HCT116 (cell line): Measurements from ENCODE around the gene MED13L. TPM values are rescaled to one million over a fixed set of nuclear protein-coding genes. Genes with fewer than 3 reads are reported as not detected.
A peak's percentile ranks its signal among the peaks of the same experiment; 100 is the strongest.

Experiments
- ATAC-seq: fragments of 200-7000 bp; cut with Tn5 transposase; 2 replicates; pipeline ENCODE4 v1.9.1; 2020; ENCODE audit warnings: mild to moderate bottlenecking, moderate library complexity
- BruUV-seq: library from RNA; stranded (reverse); fragments of 400-500 nt; replicated peaks from 2 replicates; lab custom pipeline; 2021; lab: Mats Ljungman, UMichigan
- CTCF ChIA-PET: fragments of 300-600 bp; sonication (Branson Sonifier 250); formaldehyde crosslinking; loops from one replicate; lab custom pipeline; 2021; ENCODE audit warnings: antibody characterized with exemption; lab: Charles Lee
- POLR2A ChIA-PET: fragments of 300-600, 350-600 bp; sonication (Branson Sonifier 250); formaldehyde crosslinking; loops from one replicate; lab custom pipeline; 2021; ENCODE audit warnings: antibody characterized with exemption; lab: Charles Lee
- RAD21 ChIA-PET, 2 experiments: fragments of 300-600 bp; sonication (Branson Sonifier 250); formaldehyde crosslinking; loops; one replicate each; lab custom pipeline; 2023; ENCODE audit warnings: low total read pairs in 2 of 2; ENCODE audit not compliant: uncharacterized antibody in 2 of 2, unreplicated experiment in 2 of 2, low non-redundant PET in 1 of 2; lab: Charles Lee
- DNase-seq: peaks from one replicate; pipeline ENCODE4 v3.0.0-alpha.2; 2010; ENCODE audit warnings: low read depth, low spot score
- H2AFZ ChIP-seq: fragments of 200-600 bp; shearing (Covaris generic), sonication (generic); 2 replicates; pipeline ENCODE4 v1.6.1; 2017; ENCODE audit warnings: low read depth, mixed run types, mixed read lengths, antibody characterized with exemption, low read length; ENCODE audit not compliant: poor library complexity, severe bottlenecking
- H3K27ac ChIP-seq: 2 replicates; pipeline ENCODE4 v1.5.1; 2012; ENCODE audit warnings: low read depth, low read length
- H3K27me3 ChIP-seq: fragments of 200-600 bp; sonication (generic); 2 replicates; pipeline ENCODE4 v1.6.1; 2016; ENCODE audit warnings: mixed run types, low read length, mixed read lengths; ENCODE audit not compliant: insufficient read depth
- H3K36me3 ChIP-seq, 2 experiments: fragments of 200-500 bp in 1 of 2; fragments of 200-600 bp in 1 of 2; sonication (Bioruptor generic) in 1 of 2; sonication (generic) in 1 of 2; 2 replicates each; pipeline versions ENCODE4 v1.5.1 to v1.6.1; 2014 to 2016; ENCODE audit warnings: low read length in 2 of 2, inconsistent platforms in 1 of 2, mixed read lengths in 1 of 2, mixed run types in 1 of 2; ENCODE audit not compliant: insufficient read depth in 2 of 2, control insufficient read depth in 1 of 2
- H3K4me1 ChIP-seq, 2 experiments: fragments of 200-600 bp in 1 of 2; sonication (generic) in 1 of 2; 2 replicates each; pipeline versions ENCODE4 v1.5.1 to v1.6.1; 2012 to 2017; ENCODE audit warnings: low read length in 2 of 2, inconsistent platforms in 1 of 2, mild to moderate bottlenecking in 1 of 2, mixed read lengths in 1 of 2, mixed run types in 1 of 2, moderate library complexity in 1 of 2; ENCODE audit not compliant: insufficient read depth in 2 of 2, control insufficient read depth in 1 of 2
- H3K4me2 ChIP-seq: fragments of 200-600 bp; sonication (generic); 2 replicates; pipeline ENCODE4 v1.6.1; 2017; ENCODE audit warnings: mixed run types, low read length, mixed read lengths
- H3K4me3 ChIP-seq, 2 experiments: fragments of 200-600 bp in 1 of 2; sonication (generic) in 1 of 2; replicated peaks in 1 of 2; 2 replicates each; pipeline ENCODE4 v1.5.1; 2011 to 2016; ENCODE audit warnings: low read length in 2 of 2, control low read depth in 1 of 2, low read depth in 1 of 2, mild to moderate bottlenecking in 1 of 2, mixed read lengths in 1 of 2, mixed run types in 1 of 2
- H3K79me2 ChIP-seq: fragments of 200-600 bp; sonication (generic); 2 replicates; pipeline ENCODE4 v1.6.1; 2017; ENCODE audit warnings: mild to moderate bottlenecking, mixed run types, low read length, moderate library complexity, mixed read lengths; ENCODE audit not compliant: insufficient read depth
- H3K9ac ChIP-seq: fragments of 200-600 bp; sonication (generic); 2 replicates; pipeline ENCODE4 v1.6.1; 2016; ENCODE audit warnings: low read length, mixed read lengths
- H3K9me2 ChIP-seq: fragments of 200-600 bp; sonication (generic), shearing (Covaris generic); 2 replicates; pipeline ENCODE4 v1.6.1; 2017; ENCODE audit warnings: mixed run types, mild to moderate bottlenecking, moderate library complexity; ENCODE audit not compliant: insufficient read depth
- H3K9me3 ChIP-seq, 2 experiments: fragments of 200-500 bp in 1 of 2; fragments of 200-600 bp in 1 of 2; sonication (Bioruptor generic) in 1 of 2; sonication (generic) in 1 of 2; 2 replicates each; pipeline ENCODE4 v1.6.1; 2014 to 2017; ENCODE audit warnings: low read length in 2 of 2, mixed read lengths in 2 of 2, inconsistent platforms in 1 of 2, low read depth in 1 of 2, mild to moderate bottlenecking in 1 of 2, mixed run types in 1 of 2, moderate library complexity in 1 of 2; ENCODE audit not compliant: control insufficient read depth in 1 of 2, insufficient read depth in 1 of 2
- H4K20me1 ChIP-seq: fragments of 200-600 bp; sonication (generic), shearing (Covaris generic); 2 replicates; pipeline ENCODE4 v1.6.1; 2017; ENCODE audit warnings: mixed run types, mild to moderate bottlenecking, moderate library complexity; ENCODE audit not compliant: insufficient read depth
- CEBPB ChIP-seq: IDR thresholded peaks from 2 replicates; pipeline ENCODE4 v1.6.1; 2012; ENCODE audit warnings: low read depth
- EGR1 ChIP-seq: IDR thresholded peaks from 2 replicates; pipeline ENCODE4 v1.6.1; 2012; ENCODE audit warnings: low read depth
- JUND ChIP-seq: IDR thresholded peaks from 2 replicates; pipeline ENCODE4 v1.6.1; 2012
- POLR2A ChIP-seq: IDR thresholded peaks from 2 replicates; pipeline ENCODE4 v1.7.0; 2011; ENCODE audit warnings: borderline replicate concordance; ENCODE audit not compliant: insufficient read depth, insufficient read length; ENCODE audit errors: extremely low read depth
- SIN3A ChIP-seq: IDR thresholded peaks from 2 replicates; pipeline ENCODE4 v1.6.1; 2012; ENCODE audit warnings: low read depth
- SRF ChIP-seq: IDR thresholded peaks from 2 replicates; pipeline ENCODE4 v1.6.1; 2012; ENCODE audit warnings: low read depth
- TCF7L2 ChIP-seq: IDR thresholded peaks from 2 replicates; pipeline ENCODE4 v1.7.0; 2011; ENCODE audit warnings: borderline replicate concordance, inconsistent platforms; ENCODE audit not compliant: insufficient read depth, insufficient read length; ENCODE audit errors: extremely low read depth
- YY1 ChIP-seq: IDR thresholded peaks from 2 replicates; pipeline ENCODE4 v1.6.1; 2011; ENCODE audit warnings: low read length, low read depth, moderate library complexity, mild to moderate bottlenecking; ENCODE audit not compliant: insufficient replicate concordance; ENCODE audit errors: extremely low read depth
- ZFX ChIP-seq: fragments of 450-650 bp; IDR thresholded peaks from 2 replicates; pipeline ENCODE4 v1.6.1; 2017
- intact Hi-C: fragments of 100-400 bp; cut with micrococcal nuclease; formaldehyde crosslinking; loops from 2 replicates; pipeline ENCODE4 v1.10.0; 2022
- total RNA-seq: library from RNA; stranded (reverse); gene quantifications from one replicate; pipeline ENCODE4 v1.2.1, GENCODE V29; 2021; ENCODE audit not compliant: unreplicated experiment

The MED13L gene
- total RNA-seq, 1 experiment from 2014 or later = 176 TPM

GRCh38 chr12:116094475-116094874 lies 183.0 kb downstream of the MED13L start:
- Histone ChIP-seq H2AFZ (no peak overlapping the region), H3K4me2 (no peak overlapping the region), H3K9ac (no peak overlapping the region), H3K79me2 (peaks cover 98% of the 10 kb centered on the region), H3K4me3 (no peak overlapping the region), H3K27ac (no peak overlapping the region), H3K9me3 (no peaks in the 10 kb centered on the region), H3K4me1 (no peaks in the 10 kb centered on the region; a peak in 1 of 4 replicates), H4K20me1 (peaks cover 54% of the 10 kb centered on the region; the same call in 1 of the 2 replicates), H3K9me2 (no peaks in the 10 kb centered on the region), H3K27me3 (no peaks in the 10 kb centered on the region), H3K36me3 (no peaks in the 10 kb centered on the region; a peak in 1 of 4 replicates)
- DNase-seq (no peak), ATAC-seq (no peak)
- BruUV-seq = no TSS peak
- intact Hi-C loops = no loop called here
- ChIA-PET POLR2A (no interaction called here), RAD21 (no interaction called here), CTCF (no interaction called here)
- no peak for TF ChIP-seq CEBPB
- no peak for TF ChIP-seq POLR2A
- TF ChIP-seq EGR1 = no peak

- Histone ChIP-seq H3K9me3 (no peaks in the 10 kb centered on the region), H3K36me3 (no peaks in the 10 kb centered on the region; a peak in 1 of 4 replicates), H3K27me3 (no peaks in the 10 kb centered on the region), H3K9ac (no peak overlapping the region), H3K27ac (no peak overlapping the region), H4K20me1 (peaks cover 56% of the 10 kb centered on the region; the same call in 1 of the 2 replicates), H3K4me1 (no peaks in the 10 kb centered on the region; a peak in 1 of 4 replicates), H2AFZ (no peak overlapping the region), H3K9me2 (no peaks in the 10 kb centered on the region), H3K4me2 (no peak overlapping the region), H3K4me3 (no peak overlapping the region), H3K79me2 (peaks cover 98% of the 10 kb centered on the region)
- DNase-seq (no peak), ATAC-seq (no peak)
- ChIA-PET CTCF (no interaction called here), POLR2A (no interaction called here), RAD21 (no interaction called here)
- intact Hi-C loops = no loop called here
- TF ChIP-seq JUND = no peak
- TSS peak; percentile 6 for BruUV-seq
Observed at GRCh38 chr12:116093915-116094314, 183.6 kb downstream of the MED13L start.

GRCh38 chr12:116092776-116093175 lies 184.7 kb downstream of the MED13L start:
- BruUV-seq = no TSS peak
- H3K9me3 ChIP-seq = no peaks in the 10 kb centered on the region
- no peaks in the 10 kb centered on the region; a peak in 1 of 4 replicates for H3K36me3 ChIP-seq
- H3K9ac ChIP-seq = no peak overlapping the region
- ATAC-seq (no peak), DNase-seq (no peak)
- no peak overlapping the region for H2AFZ ChIP-seq
- CTCF ChIA-PET = no interaction called here
- intact Hi-C loops = no loop called here
- H3K4me1 ChIP-seq = no peaks in the 10 kb centered on the region; a peak in 1 of 4 replicates
- RAD21 ChIA-PET = no interaction called here
- H3K9me2 ChIP-seq = no peaks in the 10 kb centered on the region
- H4K20me1 ChIP-seq = peaks cover 51% of the 10 kb centered on the region; the same call in 1 of the 2 replicates
- H3K4me2 ChIP-seq = no peak overlapping the region
- no peaks in the 10 kb centered on the region for H3K27me3 ChIP-seq
- TF ChIP-seq POLR2A (no peak), YY1 (no peak), ZFX (no peak), SIN3A (no peak), SRF (no peak), TCF7L2 (no peak)
- POLR2A ChIA-PET = no interaction called here
- H3K4me3 ChIP-seq = no peak overlapping the region
- peaks cover 100% of the 10 kb centered on the region for H3K79me2 ChIP-seq
- no peak overlapping the region for H3K27ac ChIP-seq
